Measurements from ENCODE around the gene JADE1. TPM values are rescaled to one million over a fixed set of nuclear protein-coding genes. Genes with fewer than 3 reads are reported as not detected.
A peak's percentile ranks its signal among the peaks of the same experiment; 100 is the strongest.

The JADE1 gene
- total RNA-seq, 1 experiment from 2014 or later, result 39.3 TPM

- intact Hi-C loops (cut with micrococcal nuclease; ENCODE audit: unreplicated experiment), result no loop called here
- no peak overlapping the region for H3K4me3 ChIP-seq (ENCODE audit: low read depth, low read length, poor library complexity, severe bottlenecking)
- no TSS peak for BruUV-seq (replicated peaks)
- POLR2A ChIA-PET (ENCODE audit: low non-redundant PET), result no interaction called here
- no peak for TF ChIP-seq CTCF (conservative IDR thresholded peaks at IDR 0.05; ENCODE audit: low read depth, low read length)
- no peak for TF ChIP-seq EZH2 (IDR thresholded peaks at IDR 0.05; ENCODE audit: borderline replicate concordance, low read depth, low read length, poor library complexity, severe bottlenecking)
- no peaks in the 10 kb centered on the region for H3K27me3 ChIP-seq (replicated peaks; ENCODE audit: insufficient read depth, low read depth, low read length, poor library complexity)
- DNase-seq (ENCODE audit: low spot score), result peak; percentile 42
- H3K36me3 ChIP-seq (ENCODE audit: insufficient read depth, low read length, poor library complexity, severe bottlenecking), result peaks cover 18% of the 10 kb centered on the region
- H3K4me1 ChIP-seq (ENCODE audit: insufficient read depth, low read length, poor library complexity, severe bottlenecking), result peaks cover 7% of the 10 kb centered on the region
- H3K27ac ChIP-seq (ENCODE audit: low read depth, low read length, poor library complexity, severe bottlenecking), result no peak overlapping the region
- CTCF ChIA-PET, result no interaction called here
- H3K9me3 ChIP-seq (ENCODE audit: low read depth, low read length, poor library complexity, severe bottlenecking), result no peaks in the 10 kb centered on the region
Observed at GRCh38 chr4:128876200-128876599, 66.7 kb downstream of the JADE1 start.

GRCh38 chr4:128877934-128878333 is 68.4 kb downstream of the JADE1 start:
- peaks cover 7% of the 10 kb centered on the region for H3K4me1 ChIP-seq (ENCODE audit: insufficient read depth, low read length, poor library complexity, severe bottlenecking)
- BruUV-seq (replicated peaks), result no TSS peak
- TF ChIP-seq CTCF (conservative IDR thresholded peaks at IDR 0.05; ENCODE audit: low read depth, low read length) (no peak), EZH2 (IDR thresholded peaks at IDR 0.05; ENCODE audit: borderline replicate concordance, low read depth, low read length, poor library complexity, severe bottlenecking) (no peak)
- no peak overlapping the region for H3K4me3 ChIP-seq (ENCODE audit: low read depth, low read length, poor library complexity, severe bottlenecking)
- ChIA-PET CTCF (no interaction called here), POLR2A (ENCODE audit: low non-redundant PET) (no interaction called here)
- peaks cover under 1% of the 10 kb centered on the region for H3K36me3 ChIP-seq (ENCODE audit: insufficient read depth, low read length, poor library complexity, severe bottlenecking)
- no peak for DNase-seq (ENCODE audit: low spot score)
- no peaks in the 10 kb centered on the region for H3K9me3 ChIP-seq (ENCODE audit: low read depth, low read length, poor library complexity, severe bottlenecking)
- intact Hi-C loops (cut with micrococcal nuclease; ENCODE audit: unreplicated experiment), result no loop called here
- H3K27me3 ChIP-seq (replicated peaks; ENCODE audit: insufficient read depth, low read depth, low read length, poor library complexity), result no peaks in the 10 kb centered on the region
- no peak overlapping the region for H3K27ac ChIP-seq (ENCODE audit: low read depth, low read length, poor library complexity, severe bottlenecking)

GRCh38 chr4:128879283-128879682 is 69.8 kb downstream of the JADE1 start:
- ChIA-PET CTCF (no interaction called here), POLR2A (ENCODE audit: low non-redundant PET) (no interaction called here)
- Histone ChIP-seq H3K36me3 (ENCODE audit: insufficient read depth, low read length, poor library complexity, severe bottlenecking) (no peaks in the 10 kb centered on the region), H3K27me3 (replicated peaks; ENCODE audit: insufficient read depth, low read depth, low read length, poor library complexity) (no peaks in the 10 kb centered on the region), H3K27ac (ENCODE audit: low read depth, low read length, poor library complexity, severe bottlenecking) (no peak overlapping the region), H3K4me3 (ENCODE audit: low read depth, low read length, poor library complexity, severe bottlenecking) (no peak overlapping the region), H3K9me3 (ENCODE audit: low read depth, low read length, poor library complexity, severe bottlenecking) (no peaks in the 10 kb centered on the region), H3K4me1 (ENCODE audit: insufficient read depth, low read length, poor library complexity, severe bottlenecking) (peaks cover 7% of the 10 kb centered on the region)
- intact Hi-C loops (cut with micrococcal nuclease; ENCODE audit: unreplicated experiment), result no loop called here
- DNase-seq (ENCODE audit: low spot score), result no peak
- TF ChIP-seq EZH2 (IDR thresholded peaks at IDR 0.05; ENCODE audit: borderline replicate concordance, low read depth, low read length, poor library complexity, severe bottlenecking) (no peak), CTCF (conservative IDR thresholded peaks at IDR 0.05; ENCODE audit: low read depth, low read length) (no peak)
- no TSS peak for BruUV-seq (replicated peaks)

Data from A673 (cell line).